GM21515 (cell line): ENCODE data around the gene MRPS14.
A peak's percentile ranks its signal among the peaks of the same experiment; 100 is the strongest.
"Not testable (repeated sequence)": the region's sequence is repeated elsewhere in the genome, so short reads cannot be mapped to it uniquely, and the experiment has no call there.

Experiments used
- ATAC-seq: cut with Tn5 transposase; IDR thresholded peaks from one replicate; pipeline ENCODE4 v1.9.1; 2021; ENCODE audit not compliant: unreplicated experiment

The MRPS14 gene

GRCh38 chr1:175024773-175025172 is 1.5 kb upstream of the MRPS14 start:
- ATAC-seq = no peak

GRCh38 chr1:175023922-175024242 is 657 bp upstream of the MRPS14 start:
- ATAC-seq = not testable (repeated sequence)

GRCh38 chr1:175019524-175019923 is 3.7 kb downstream of the MRPS14 start:
- no peak for ATAC-seq

DNA sequence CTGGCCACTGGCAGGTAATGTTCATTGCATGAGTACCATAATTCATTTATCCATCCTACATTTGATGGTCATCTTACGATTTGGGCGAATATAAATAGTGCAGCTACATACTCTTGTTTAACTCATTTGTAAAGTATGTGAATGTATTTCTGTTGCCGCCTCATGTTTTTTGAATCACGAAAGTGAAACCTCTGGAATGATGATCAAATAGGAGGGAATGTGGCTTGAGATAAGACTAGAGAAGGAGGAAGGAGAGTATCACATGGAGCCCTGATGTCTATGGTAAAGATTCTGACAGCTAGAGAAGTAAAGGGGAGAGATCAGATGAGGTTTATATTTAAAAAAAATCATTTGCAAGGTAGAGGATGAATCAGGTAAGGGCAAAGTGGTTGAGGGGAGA is 8.0 kb downstream of the MRPS14 start:
- ATAC-seq = no peak

- ATAC-seq = no peak
These were observed 9.8 kb downstream of the MRPS14 start for GRCh38 chr1:175013445-175013844.

- ATAC-seq = no peak
These were observed 13.7 kb downstream of the MRPS14 start for GRCh38 chr1:175009532-175009931.

- no peak for ATAC-seq
These were observed 18.0 kb downstream of the MRPS14 start for GRCh38 chr1:175005085-175005783.

DNA sequence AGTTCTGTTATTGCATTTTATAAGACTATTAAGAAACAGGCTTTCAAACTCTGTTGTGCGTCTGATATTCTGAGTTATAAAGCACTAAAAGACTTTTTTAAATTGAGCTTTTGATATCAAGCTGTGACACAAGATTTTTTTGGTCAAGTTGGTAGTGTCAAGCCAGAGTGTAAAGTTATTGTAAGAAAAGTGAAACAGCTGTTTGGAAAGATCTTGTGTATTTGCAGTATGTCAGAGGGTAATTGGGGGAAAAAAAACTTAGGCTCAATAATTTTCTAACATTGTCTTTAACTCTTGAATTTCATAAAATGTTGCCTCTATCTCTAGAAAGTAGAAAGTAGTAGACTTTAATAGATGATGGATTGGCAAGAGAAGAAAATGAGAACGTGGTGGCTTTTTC is 19.7 kb downstream of the MRPS14 start:
- no peak for ATAC-seq

GRCh38 chr1:175002910-175003517 is 20.2 kb downstream of the MRPS14 start:
- ATAC-seq = no peak

DNA sequence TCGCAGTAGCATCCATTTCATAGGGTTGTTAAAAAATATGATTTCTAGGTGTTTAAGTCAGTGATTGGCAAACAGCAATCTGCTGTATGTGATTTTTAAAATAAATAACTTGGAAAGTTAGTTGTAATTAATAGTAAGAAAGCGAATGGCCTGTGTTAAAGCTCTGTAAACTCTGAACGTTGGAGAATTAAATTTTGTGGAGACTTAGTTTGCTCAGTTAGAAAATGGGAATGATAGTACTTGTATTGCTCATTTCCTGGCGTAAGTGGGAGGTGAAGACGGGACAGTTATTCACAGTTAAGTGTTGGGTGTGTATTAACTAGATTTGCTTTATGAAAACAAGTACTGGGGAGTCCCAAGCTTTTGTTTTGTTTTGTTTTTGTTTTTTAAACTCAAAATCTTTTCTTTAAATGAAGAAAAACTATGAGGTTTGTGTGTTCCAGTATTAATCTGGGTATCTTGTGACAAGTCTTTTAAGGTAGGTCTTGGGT is 22.5 kb downstream of the MRPS14 start:
- no peak for ATAC-seq

GRCh38 chr1:174999936-175000696 is 23.1 kb downstream of the MRPS14 start, which contains the start of gene CACYBP:
CACYBP (plus strand) TSS chr1:174999947; CDS start chr1:175000181, 234 bp downstream.
- peak; percentile 0 for ATAC-seq

DNA sequence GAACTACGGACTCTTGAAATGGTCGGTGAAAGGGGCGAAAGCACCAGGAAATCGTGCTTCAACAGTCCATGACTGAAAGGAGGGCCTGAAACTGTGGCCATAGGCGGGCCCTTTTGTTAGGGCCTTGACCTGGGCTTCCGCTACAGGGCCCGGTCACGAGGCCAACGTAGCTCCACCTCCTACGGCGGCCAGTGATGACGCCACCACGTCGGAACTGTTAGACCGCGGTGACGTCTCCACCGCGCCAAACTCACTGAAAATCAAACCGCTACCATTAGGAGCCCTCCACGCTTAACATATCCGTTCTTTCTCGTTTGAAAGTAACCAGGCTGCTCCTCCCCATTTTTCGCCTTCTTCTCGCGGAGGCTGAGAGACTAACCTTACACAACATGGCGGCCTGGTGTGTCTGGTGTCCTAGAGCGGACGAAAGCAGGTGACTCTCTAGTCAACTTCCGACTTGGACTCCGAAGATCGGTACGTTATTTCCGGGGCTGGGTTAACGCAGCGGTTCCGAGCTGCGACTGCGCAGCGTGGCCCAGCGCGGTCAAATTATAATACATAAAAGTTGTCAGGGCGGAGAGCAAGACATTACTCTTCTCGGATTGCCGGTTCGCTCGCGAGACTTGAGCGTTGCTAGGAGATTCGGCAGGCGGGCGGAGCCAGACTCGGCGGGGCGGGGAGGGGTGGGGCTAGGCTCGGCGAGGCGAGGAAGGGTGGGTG is 23.8 kb downstream of the MRPS14 start:
- peak; percentile 75 for ATAC-seq

- peak; percentile 1 for ATAC-seq
These were observed 24.5 kb downstream of the MRPS14 start for GRCh38 chr1:174998569-174999215.

DNA sequence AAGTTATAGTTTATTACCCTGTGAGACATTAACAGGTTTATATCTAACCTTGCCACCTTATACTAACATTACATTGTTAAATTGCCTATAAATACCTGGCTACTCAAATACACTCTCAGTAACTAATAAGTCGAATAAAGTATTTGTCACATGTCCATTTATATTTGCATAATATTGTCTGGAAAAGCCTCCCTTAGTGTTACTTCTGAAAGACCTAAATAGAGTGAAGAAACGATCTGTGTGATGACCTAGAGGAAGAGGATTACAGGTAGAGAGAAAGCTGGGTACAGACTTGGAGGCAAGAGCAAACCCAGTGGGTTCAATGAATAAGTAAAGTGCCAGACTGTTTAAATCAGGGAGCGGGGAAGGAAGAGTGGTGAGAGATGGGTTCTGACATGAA is 26.2 kb downstream of the MRPS14 start:
- no peak for ATAC-seq

- ATAC-seq = no peak
These were observed 26.7 kb downstream of the MRPS14 start for GRCh38 chr1:174996476-174996875.

GRCh38 chr1:174995916-174996315 is 27.3 kb downstream of the MRPS14 start:
- ATAC-seq = no peak

DNA sequence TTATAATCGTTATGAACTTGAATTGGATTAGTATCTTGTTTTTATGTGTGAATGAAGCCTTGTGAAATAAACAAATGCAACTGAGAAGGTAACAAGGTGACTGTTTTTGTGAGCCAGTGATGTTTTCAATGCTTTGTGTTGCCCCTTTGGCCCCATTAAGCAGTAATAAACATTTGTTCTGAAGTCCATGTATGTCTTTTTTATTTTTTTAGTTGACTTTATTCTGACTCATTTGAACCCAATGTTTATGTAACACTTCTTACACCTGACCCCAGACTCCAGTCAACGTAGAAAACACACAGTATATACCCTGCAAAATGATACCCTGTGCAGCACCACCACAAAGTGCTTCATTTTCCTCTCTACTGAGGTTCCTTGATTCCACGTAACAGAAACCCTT is 28.1 kb downstream of the MRPS14 start:
- no peak for ATAC-seq

DNA sequence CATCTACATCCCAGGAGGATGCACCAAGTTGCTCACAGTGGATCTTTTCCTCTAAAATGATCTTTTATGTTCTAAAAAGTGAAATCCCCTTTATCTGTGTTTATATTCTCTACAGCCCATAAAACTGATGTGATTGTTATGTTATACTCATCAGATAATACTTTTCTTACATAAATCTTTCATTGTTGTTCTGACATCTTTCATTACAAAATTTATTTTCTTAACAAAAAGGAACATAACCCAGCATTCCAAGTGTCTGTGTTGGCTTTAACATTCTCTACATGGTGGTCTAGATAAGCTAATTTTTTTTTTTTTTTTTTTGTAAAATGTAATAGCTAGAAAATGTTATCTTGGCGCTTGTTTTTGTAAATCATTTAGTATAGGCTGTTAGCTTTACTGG is 31.8 kb downstream of the MRPS14 start:
- no peak for ATAC-seq

DNA sequence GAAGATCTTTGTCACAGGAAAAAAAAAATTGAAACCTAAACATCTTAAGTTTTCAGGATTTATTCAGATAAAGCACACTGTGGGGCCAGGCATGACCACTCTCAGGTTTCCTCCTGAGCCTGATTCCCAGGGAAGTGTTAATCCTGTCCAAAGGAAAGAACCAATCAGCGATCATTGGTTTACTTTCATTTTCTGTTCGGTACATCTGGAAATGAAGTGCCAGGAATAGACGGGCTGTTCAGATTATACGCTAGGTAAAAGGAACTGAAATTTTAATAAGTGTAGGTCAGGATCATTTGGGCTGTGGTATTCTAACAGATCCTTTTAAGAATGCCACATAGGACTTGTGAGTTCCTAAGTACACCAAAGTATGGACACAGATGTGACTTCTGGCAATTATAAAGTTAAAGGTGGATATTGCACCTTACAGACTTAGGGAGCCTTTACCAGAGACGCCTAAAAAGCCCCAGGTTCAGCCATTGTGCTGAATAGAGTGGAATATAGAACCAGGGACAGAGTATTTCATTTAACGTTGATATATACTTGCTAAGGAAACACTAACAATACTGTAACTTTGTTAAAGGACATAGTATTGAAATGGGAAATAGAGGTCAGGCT is 32.7 kb downstream of the MRPS14 start:
- no peak for ATAC-seq

GRCh38 chr1:174989536-174990220 is 33.5 kb downstream of the MRPS14 start:
- ATAC-seq = no peak
